Myocyte (in vitro differentiated cells): ENCODE data around the gene SLC25A47. TPM values are rescaled to one million over a fixed set of nuclear protein-coding genes. Genes with fewer than 3 reads are reported as not detected.
"Not testable (repeated sequence)": the region's sequence is repeated elsewhere in the genome, so short reads cannot be mapped to it uniquely, and the experiment has no call there.

Experiments used
- DNase-seq: peaks from one replicate; pipeline ENCODE4 v3.0.0-alpha.2; 2012; ENCODE audit warnings: low read depth
- polyA plus RNA-seq: library from polyadenylated mRNA; unstranded; fragments of >200 nt; gene quantifications from one replicate; pipeline ENCODE4 v1.2.1, GENCODE V29; 2012; ENCODE audit warnings: missing spikeins
- total RNA-seq: library from RNA; depleted of rRNA; stranded (reverse); fragments of >200 nt; gene quantifications from 2 replicates; pipeline ENCODE4 v1.2.3, GENCODE V29; 2014

SLC25A47 gene
- not detected in 2 replicates for total RNA-seq
- not detected for polyA plus RNA-seq

GRCh38 chr14:100323121-100323941, at the start of gene SLC25A47:
SLC25A47 (plus strand) TSS chr14:100323339; CDS start chr14:100323415, 76 bp downstream.
- DNase-seq = no peak

GRCh38 chr14:100274250-100274649, 48.9 kb upstream of the SLC25A47 start:
- DNase-seq = no peak

GRCh38 chr14:100275214-100275613, 47.9 kb upstream of the SLC25A47 start:
- no peak for DNase-seq

GRCh38 chr14:100278702-100279101, 44.4 kb upstream of the SLC25A47 start:
- DNase-seq = peak; percentile 77

GRCh38 chr14:100279133-100279532, 44.0 kb upstream of the SLC25A47 start:
- no peak for DNase-seq

GRCh38 chr14:100279563-100279962, 43.6 kb upstream of the SLC25A47 start:
- DNase-seq = no peak

GRCh38 chr14:100281286-100282082, 41.7 kb upstream of the SLC25A47 start:
- peak; percentile 83 for DNase-seq

- no peak for DNase-seq
These were observed 41.1 kb upstream of the SLC25A47 start for GRCh38 chr14:100282083-100282350.

- no peak for DNase-seq
These were observed 40.2 kb upstream of the SLC25A47 start for GRCh38 chr14:100282766-100283419.

- DNase-seq = not testable (repeated sequence)
These were observed 39.7 kb upstream of the SLC25A47 start for GRCh38 chr14:100283436-100283835.

GRCh38 chr14:100283984-100284881, 38.9 kb upstream of the SLC25A47 start:
- DNase-seq = no peak

- peak; percentile 63 for DNase-seq
These were observed 37.9 kb upstream of the SLC25A47 start for GRCh38 chr14:100285021-100285912.

GRCh38 chr14:100285913-100286400, 37.2 kb upstream of the SLC25A47 start:
- no peak for DNase-seq

- DNase-seq = peak; percentile 43
These were observed 36.5 kb upstream of the SLC25A47 start for GRCh38 chr14:100286484-100287191.

- no peak for DNase-seq
These were observed 35.7 kb upstream of the SLC25A47 start for GRCh38 chr14:100287202-100287997.

- DNase-seq = not testable (repeated sequence)
These were observed 35.2 kb upstream of the SLC25A47 start for GRCh38 chr14:100287998-100288295.

- no peak for DNase-seq
These were observed 34.6 kb upstream of the SLC25A47 start for GRCh38 chr14:100288382-100289185.
